Measurements from ENCODE around the gene PGGT1B.

Gene PGGT1B

GRCh38 chr5:115289104-115289503 is 26.4 kb upstream of the PGGT1B start:
- no peak for TF ChIP-seq CREB1 (IDR thresholded peaks at IDR 0.05; ENCODE audit: low read depth)
- no peak for TF ChIP-seq YY1 (IDR thresholded peaks at IDR 0.05; ENCODE audit: low read depth)
- TF ChIP-seq, protein P1, sequence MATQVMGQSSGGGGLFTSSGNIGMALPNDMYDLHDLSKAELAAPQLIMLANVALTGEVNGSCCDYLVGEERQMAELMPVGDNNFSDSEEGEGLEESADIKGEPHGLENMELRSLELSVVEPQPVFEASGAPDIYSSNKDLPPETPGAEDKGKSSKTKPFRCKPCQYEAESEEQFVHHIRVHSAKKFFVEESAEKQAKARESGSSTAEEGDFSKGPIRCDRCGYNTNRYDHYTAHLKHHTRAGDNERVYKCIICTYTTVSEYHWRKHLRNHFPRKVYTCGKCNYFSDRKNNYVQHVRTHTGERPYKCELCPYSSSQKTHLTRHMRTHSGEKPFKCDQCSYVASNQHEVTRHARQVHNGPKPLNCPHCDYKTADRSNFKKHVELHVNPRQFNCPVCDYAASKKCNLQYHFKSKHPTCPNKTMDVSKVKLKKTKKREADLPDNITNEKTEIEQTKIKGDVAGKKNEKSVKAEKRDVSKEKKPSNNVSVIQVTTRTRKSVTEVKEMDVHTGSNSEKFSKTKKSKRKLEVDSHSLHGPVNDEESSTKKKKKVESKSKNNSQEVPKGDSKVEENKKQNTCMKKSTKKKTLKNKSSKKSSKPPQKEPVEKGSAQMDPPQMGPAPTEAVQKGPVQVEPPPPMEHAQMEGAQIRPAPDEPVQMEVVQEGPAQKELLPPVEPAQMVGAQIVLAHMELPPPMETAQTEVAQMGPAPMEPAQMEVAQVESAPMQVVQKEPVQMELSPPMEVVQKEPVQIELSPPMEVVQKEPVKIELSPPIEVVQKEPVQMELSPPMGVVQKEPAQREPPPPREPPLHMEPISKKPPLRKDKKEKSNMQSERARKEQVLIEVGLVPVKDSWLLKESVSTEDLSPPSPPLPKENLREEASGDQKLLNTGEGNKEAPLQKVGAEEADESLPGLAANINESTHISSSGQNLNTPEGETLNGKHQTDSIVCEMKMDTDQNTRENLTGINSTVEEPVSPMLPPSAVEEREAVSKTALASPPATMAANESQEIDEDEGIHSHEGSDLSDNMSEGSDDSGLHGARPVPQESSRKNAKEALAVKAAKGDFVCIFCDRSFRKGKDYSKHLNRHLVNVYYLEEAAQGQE (IDR thresholded peaks at IDR 0.05; ENCODE audit: low read depth) = no peak
- TF ChIP-seq TEAD4 (IDR thresholded peaks at IDR 0.05) = no peak
- TF ChIP-seq MAX (IDR thresholded peaks at IDR 0.05) = no peak
- no peak for TF ChIP-seq RAD21 (IDR thresholded peaks at IDR 0.05; ENCODE audit: low read depth)
- TF ChIP-seq CEBPB (IDR thresholded peaks at IDR 0.05) = no peak

DNA sequence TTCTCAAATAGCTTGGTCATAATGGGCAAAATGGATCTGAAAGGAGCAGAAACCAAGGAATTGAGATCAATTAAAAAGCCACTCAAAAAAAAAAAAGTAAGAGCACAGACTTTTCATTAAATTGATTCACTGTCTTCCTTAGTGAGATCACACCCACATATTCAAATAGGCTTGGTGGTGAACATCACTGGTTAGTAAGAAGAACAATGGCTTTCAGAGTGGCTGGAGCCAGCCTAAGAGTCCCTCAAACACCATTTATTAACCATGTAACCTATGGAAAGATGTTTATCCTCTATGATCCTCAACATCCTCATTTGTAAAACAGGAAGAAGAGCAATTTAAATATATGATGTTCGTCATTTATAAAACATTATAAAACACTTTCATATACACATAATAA is 21.3 kb upstream of the PGGT1B start:
- TF ChIP-seq, protein P2, sequence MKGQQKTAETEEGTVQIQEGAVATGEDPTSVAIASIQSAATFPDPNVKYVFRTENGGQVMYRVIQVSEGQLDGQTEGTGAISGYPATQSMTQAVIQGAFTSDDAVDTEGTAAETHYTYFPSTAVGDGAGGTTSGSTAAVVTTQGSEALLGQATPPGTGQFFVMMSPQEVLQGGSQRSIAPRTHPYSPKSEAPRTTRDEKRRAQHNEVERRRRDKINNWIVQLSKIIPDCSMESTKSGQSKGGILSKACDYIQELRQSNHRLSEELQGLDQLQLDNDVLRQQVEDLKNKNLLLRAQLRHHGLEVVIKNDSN (IDR thresholded peaks at IDR 0.05) = no peak
- TF ChIP-seq MAX (IDR thresholded peaks at IDR 0.05) (no peak), TEAD4 (IDR thresholded peaks at IDR 0.05) (no peak), CREB1 (IDR thresholded peaks at IDR 0.05; ENCODE audit: low read depth) (no peak), ZBTB7A (IDR thresholded peaks at IDR 0.05; ENCODE audit: low read depth) (no peak), EGR1 (IDR thresholded peaks at IDR 0.05) (no peak), RAD21 (IDR thresholded peaks at IDR 0.05; ENCODE audit: low read depth) (no peak), NFIC (IDR thresholded peaks at IDR 0.05) (no peak), EP300 (IDR thresholded peaks at IDR 0.05; ENCODE audit: borderline replicate concordance) (no peak), TCF12 (IDR thresholded peaks at IDR 0.05; ENCODE audit: low read depth) (no peak), FOXM1 (IDR thresholded peaks at IDR 0.05; ENCODE audit: borderline replicate concordance, low read depth) (no peak), TAF1 (IDR thresholded peaks at IDR 0.05; ENCODE audit: low read depth) (no peak), CEBPB (IDR thresholded peaks at IDR 0.05) (no peak), YY1 (IDR thresholded peaks at IDR 0.05; ENCODE audit: low read depth) (no peak)
- TF ChIP-seq, protein P1 (IDR thresholded peaks at IDR 0.05; ENCODE audit: low read depth) = no peak

GRCh38 chr5:115282131-115282530 is 19.5 kb upstream of the PGGT1B start:
- TF ChIP-seq NFIC (IDR thresholded peaks at IDR 0.05) (no peak), ZBTB7A (IDR thresholded peaks at IDR 0.05; ENCODE audit: low read depth) (no peak), CEBPB (IDR thresholded peaks at IDR 0.05) (no peak)

- TF ChIP-seq TCF12 (IDR thresholded peaks at IDR 0.05; ENCODE audit: low read depth) (no peak), TAF1 (IDR thresholded peaks at IDR 0.05; ENCODE audit: low read depth) (no peak), CREB1 (IDR thresholded peaks at IDR 0.05; ENCODE audit: low read depth) (no peak), MAX (IDR thresholded peaks at IDR 0.05) (no peak), RAD21 (IDR thresholded peaks at IDR 0.05; ENCODE audit: low read depth) (no peak), NFIC (IDR thresholded peaks at IDR 0.05) (no peak), ZBTB7A (IDR thresholded peaks at IDR 0.05; ENCODE audit: low read depth) (no peak), CEBPB (IDR thresholded peaks at IDR 0.05) (no peak), EP300 (IDR thresholded peaks at IDR 0.05; ENCODE audit: borderline replicate concordance) (no peak), EGR1 (IDR thresholded peaks at IDR 0.05) (no peak), TEAD4 (IDR thresholded peaks at IDR 0.05) (no peak), YY1 (IDR thresholded peaks at IDR 0.05; ENCODE audit: low read depth) (no peak)
- TF ChIP-seq, protein P2 (IDR thresholded peaks at IDR 0.05) = no peak
- TF ChIP-seq, protein P1 (IDR thresholded peaks at IDR 0.05; ENCODE audit: low read depth) = no peak
Observed at GRCh38 chr5:115274584-115274983, 11.9 kb upstream of the PGGT1B start.

All from Ishikawa (cell line).